IPS-15b (cell line): Measurements from ENCODE around the gene COL12A1.

Source experiments
- H3K27me3 ChIP-seq: one replicate; pipeline ENCODE4 v1.6.1; 2013; ENCODE audit warnings: low read length; ENCODE audit not compliant: control insufficient read depth, insufficient read depth
- H3K36me3 ChIP-seq: one replicate; pipeline ENCODE4 v1.6.1; 2013; ENCODE audit warnings: low read length; ENCODE audit not compliant: control insufficient read depth, insufficient read depth
- H3K4me1 ChIP-seq: one replicate; pipeline ENCODE4 v1.6.1; 2013; ENCODE audit warnings: mild to moderate bottlenecking, low read length; ENCODE audit not compliant: control insufficient read depth, insufficient read depth
- H3K4me3 ChIP-seq: one replicate; pipeline ENCODE4 v1.5.1; 2013; ENCODE audit warnings: low read depth, low read length
- H3K9ac ChIP-seq: one replicate; pipeline ENCODE4 v1.6.1; 2013; ENCODE audit warnings: low read depth, mild to moderate bottlenecking, low read length
- H3K9me3 ChIP-seq: one replicate; pipeline ENCODE4 v1.6.1; 2013; ENCODE audit warnings: mild to moderate bottlenecking, low read length; ENCODE audit not compliant: control insufficient read depth, insufficient read depth

COL12A1 gene

GRCh38 chr6:75170691-75171560 lies 34.9 kb downstream of the COL12A1 start:
- H3K4me3 ChIP-seq: no peak overlapping the region
- H3K9ac ChIP-seq: no peak overlapping the region
- H3K36me3 ChIP-seq: no peaks in the 10 kb centered on the region
- peaks cover 7% of the 10 kb centered on the region for H3K4me1 ChIP-seq
- H3K27me3 ChIP-seq: no peaks in the 10 kb centered on the region
- H3K9me3 ChIP-seq: no peaks in the 10 kb centered on the region

GRCh38 chr6:75169689-75170586 lies 35.9 kb downstream of the COL12A1 start:
- Histone ChIP-seq H3K9me3 (no peaks in the 10 kb centered on the region), H3K4me3 (no peak overlapping the region), H3K4me1 (peaks cover 7% of the 10 kb centered on the region), H3K9ac (no peak overlapping the region), H3K36me3 (no peaks in the 10 kb centered on the region), H3K27me3 (no peaks in the 10 kb centered on the region)

- Histone ChIP-seq H3K9me3 (no peaks in the 10 kb centered on the region), H3K27me3 (no peaks in the 10 kb centered on the region), H3K4me3 (no peak overlapping the region), H3K4me1 (peaks cover 7% of the 10 kb centered on the region), H3K36me3 (no peaks in the 10 kb centered on the region), H3K9ac (no peak overlapping the region)
These were observed 38.0 kb downstream of the COL12A1 start for GRCh38 chr6:75167851-75168250.

GRCh38 chr6:75167325-75167724 lies 38.5 kb downstream of the COL12A1 start:
- no peak overlapping the region for H3K4me3 ChIP-seq
- peaks cover 7% of the 10 kb centered on the region for H3K4me1 ChIP-seq
- H3K36me3 ChIP-seq: no peaks in the 10 kb centered on the region
- H3K27me3 ChIP-seq: no peaks in the 10 kb centered on the region
- no peak overlapping the region for H3K9ac ChIP-seq
- H3K9me3 ChIP-seq: no peaks in the 10 kb centered on the region

- H3K4me3 ChIP-seq: no peak overlapping the region
- no peaks in the 10 kb centered on the region for H3K36me3 ChIP-seq
- no peaks in the 10 kb centered on the region for H3K9me3 ChIP-seq
- H3K9ac ChIP-seq: no peak overlapping the region
- H3K27me3 ChIP-seq: no peaks in the 10 kb centered on the region
- peaks cover 7% of the 10 kb centered on the region for H3K4me1 ChIP-seq
These were observed 39.1 kb downstream of the COL12A1 start for GRCh38 chr6:75166773-75167172.

GRCh38 chr6:75166236-75166635 lies 39.6 kb downstream of the COL12A1 start:
- Histone ChIP-seq H3K4me1 (peaks cover 7% of the 10 kb centered on the region), H3K36me3 (no peaks in the 10 kb centered on the region)

GRCh38 chr6:75158176-75158575 lies 47.7 kb downstream of the COL12A1 start:
- no peak overlapping the region for H3K9ac ChIP-seq

More at GRCh38 chr6:75166236-75166635, 39.6 kb downstream of the COL12A1 start:
- no peak overlapping the region for H3K9ac ChIP-seq
- H3K4me3 ChIP-seq: no peak overlapping the region
- H3K9me3 ChIP-seq: no peaks in the 10 kb centered on the region
- no peaks in the 10 kb centered on the region for H3K27me3 ChIP-seq

GRCh38 chr6:75157336-75157735 lies 48.5 kb downstream of the COL12A1 start:
- H3K36me3 ChIP-seq: no peaks in the 10 kb centered on the region

More at GRCh38 chr6:75158176-75158575, 47.7 kb downstream of the COL12A1 start:
- Histone ChIP-seq H3K9me3 (no peaks in the 10 kb centered on the region), H3K27me3 (no peaks in the 10 kb centered on the region), H3K4me3 (no peak overlapping the region), H3K4me1 (no peaks in the 10 kb centered on the region), H3K36me3 (no peaks in the 10 kb centered on the region)

GRCh38 chr6:75156186-75156878 lies 49.5 kb downstream of the COL12A1 start:
- no peak overlapping the region for H3K4me3 ChIP-seq
- no peak overlapping the region for H3K9ac ChIP-seq
- no peaks in the 10 kb centered on the region for H3K36me3 ChIP-seq
- no peaks in the 10 kb centered on the region for H3K9me3 ChIP-seq
- no peaks in the 10 kb centered on the region for H3K4me1 ChIP-seq
- no peaks in the 10 kb centered on the region for H3K27me3 ChIP-seq

More at GRCh38 chr6:75157336-75157735, 48.5 kb downstream of the COL12A1 start:
- Histone ChIP-seq H3K4me1 (no peaks in the 10 kb centered on the region), H3K4me3 (no peak overlapping the region), H3K27me3 (no peaks in the 10 kb centered on the region), H3K9me3 (no peaks in the 10 kb centered on the region), H3K9ac (no peak overlapping the region)

GRCh38 chr6:75155631-75156030 lies 50.2 kb downstream of the COL12A1 start:
- Histone ChIP-seq H3K4me3 (no peak overlapping the region), H3K4me1 (no peaks in the 10 kb centered on the region), H3K36me3 (no peaks in the 10 kb centered on the region), H3K9ac (no peak overlapping the region), H3K9me3 (no peaks in the 10 kb centered on the region), H3K27me3 (no peaks in the 10 kb centered on the region)

GRCh38 chr6:75154973-75155372 lies 50.9 kb downstream of the COL12A1 start:
- H3K9ac ChIP-seq: no peak overlapping the region
- H3K4me1 ChIP-seq: no peaks in the 10 kb centered on the region
- no peaks in the 10 kb centered on the region for H3K9me3 ChIP-seq
- H3K27me3 ChIP-seq: no peaks in the 10 kb centered on the region
- no peaks in the 10 kb centered on the region for H3K36me3 ChIP-seq
- H3K4me3 ChIP-seq: no peak overlapping the region
